ENCODE results near the gene RGPD5.
"Not testable (repeated sequence)": the region's sequence is repeated elsewhere in the genome, so short reads cannot be mapped to it uniquely, and the experiment has no call there.

Gene RGPD5

DNA sequence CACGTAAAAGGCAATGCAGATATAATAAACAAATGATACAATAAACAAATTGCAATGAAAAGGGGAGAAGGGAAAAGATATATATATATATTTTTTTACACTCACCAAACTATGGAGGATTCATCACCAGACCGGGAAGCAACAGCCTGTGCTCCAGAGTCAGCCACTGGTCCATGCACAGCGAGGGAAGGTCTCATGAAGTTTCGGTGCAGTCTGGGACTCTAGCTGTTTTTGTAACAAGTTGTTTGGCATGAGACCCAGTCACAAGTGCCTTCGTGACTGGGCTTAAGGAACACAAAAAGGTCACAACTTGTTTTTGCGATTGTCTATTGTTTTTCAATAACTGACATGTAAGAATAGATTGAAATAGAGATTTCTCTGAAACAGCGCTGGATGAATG is 99.6 kb downstream of the RGPD5 start:
- DNase-seq (ENCODE audit: low read depth), result not testable (repeated sequence)

DNA sequence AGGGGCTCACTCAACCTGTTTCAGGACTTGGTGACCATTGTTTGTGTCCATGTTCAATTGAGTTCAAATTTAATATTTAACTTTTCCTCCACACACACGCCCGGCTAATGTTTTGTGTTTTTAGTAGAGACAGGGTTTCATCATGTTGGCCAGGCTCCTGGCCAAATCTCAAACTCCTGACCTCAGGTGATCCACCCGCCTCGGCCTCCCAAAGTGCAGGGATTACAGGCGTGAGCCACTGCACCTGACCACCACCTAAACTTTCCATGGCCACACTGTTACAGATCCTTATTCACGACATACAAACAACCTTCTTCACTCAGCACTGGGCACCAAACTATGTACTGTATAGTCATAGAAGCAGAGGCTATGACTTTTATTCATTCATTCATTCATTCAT is 100.0 kb downstream of the RGPD5 start:
- DNase-seq (ENCODE audit: low read depth), result not testable (repeated sequence)

DNA sequence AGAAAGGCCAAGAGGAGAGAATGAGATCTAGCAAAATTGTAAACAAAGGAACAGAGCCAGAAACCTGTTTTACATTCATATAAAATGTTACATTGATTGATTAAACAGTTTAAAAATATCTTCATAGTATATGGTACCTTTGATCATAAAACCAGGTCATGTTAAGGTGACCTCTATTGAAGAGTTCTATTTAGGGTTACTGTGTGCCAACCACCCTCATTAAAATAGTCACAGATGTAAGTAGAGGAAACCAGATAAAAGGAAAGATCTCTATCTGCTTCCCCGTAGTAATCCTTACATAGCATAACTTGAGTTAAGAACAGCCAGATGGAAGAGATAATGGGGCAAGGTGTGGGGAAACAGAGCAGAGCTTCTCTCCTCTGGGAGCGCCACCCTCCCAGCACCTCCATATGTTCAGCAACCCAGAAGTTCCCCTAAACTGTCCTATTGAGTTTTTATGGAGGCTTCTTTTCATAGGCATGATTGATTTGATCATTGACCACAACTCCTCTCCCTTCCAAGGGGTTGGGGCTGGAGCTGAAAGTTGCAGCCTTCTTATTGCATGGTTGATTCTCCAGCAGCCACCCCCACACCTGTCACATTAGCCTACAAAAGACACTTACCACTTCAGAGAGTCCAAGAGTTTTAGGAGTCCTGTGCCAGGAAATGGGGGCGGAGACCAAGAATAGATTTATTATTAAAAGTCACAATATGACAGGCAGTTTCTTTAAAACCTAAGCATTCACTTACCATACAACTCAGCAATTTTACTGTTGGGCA is 101.2 kb downstream of the RGPD5 start:
- DNase-seq (ENCODE audit: low read depth), result not testable (repeated sequence)

DNA sequence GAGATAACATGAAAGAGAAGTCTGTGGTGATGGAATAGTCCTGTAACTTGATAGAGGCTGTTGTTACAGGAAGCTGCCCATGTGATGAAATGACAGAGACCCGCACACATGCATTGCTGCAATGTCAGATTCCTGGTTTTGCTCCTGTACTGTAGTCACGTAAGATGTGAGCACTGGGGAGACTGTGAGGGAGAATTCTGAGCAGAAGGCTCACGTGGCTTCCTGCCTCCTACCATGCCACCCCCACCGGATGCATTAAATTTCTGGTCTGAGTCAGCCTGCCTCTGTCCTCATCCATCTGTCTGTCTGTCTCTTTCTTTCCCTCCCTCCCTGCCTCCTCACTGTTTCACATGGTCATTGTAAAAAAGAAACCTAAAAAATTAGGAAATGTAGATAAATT is 102.1 kb downstream of the RGPD5 start:
- not testable (repeated sequence) for DNase-seq (ENCODE audit: low read depth)

DNA sequence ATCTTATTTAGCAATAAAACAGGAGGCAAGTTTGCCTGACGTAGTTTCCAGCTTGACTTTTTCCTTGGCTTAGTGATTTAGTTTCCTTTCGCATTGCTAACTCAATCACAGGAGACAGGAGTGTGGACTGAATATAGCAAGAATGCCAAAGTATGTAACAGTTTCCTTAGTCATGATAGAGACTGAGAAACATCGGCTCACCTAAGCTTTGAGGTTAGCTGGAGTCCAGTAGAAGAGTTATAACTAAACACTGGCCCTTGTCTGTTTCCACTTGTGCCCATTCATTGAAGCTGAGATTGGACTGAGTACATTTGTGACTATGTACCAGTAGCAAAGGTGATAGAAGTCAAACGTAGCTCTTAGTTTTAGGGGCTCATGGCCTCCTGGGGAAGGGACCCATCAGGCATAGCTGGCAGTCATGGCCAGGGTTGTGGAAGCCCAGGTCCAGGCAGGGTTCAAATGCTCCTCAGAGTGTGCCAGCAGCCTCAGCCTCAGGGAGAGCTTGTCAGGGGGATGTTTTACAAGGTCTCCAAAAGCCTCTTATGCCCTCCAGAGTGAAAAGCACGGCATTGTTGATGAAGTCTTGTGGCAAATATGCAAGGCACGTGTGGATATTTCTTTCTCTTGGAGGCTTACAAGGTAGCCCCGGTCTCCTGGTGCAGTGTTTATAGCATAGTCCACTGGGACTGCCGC is 103.8 kb downstream of the RGPD5 start:
- DNase-seq (ENCODE audit: low read depth), result not testable (repeated sequence)

DNA sequence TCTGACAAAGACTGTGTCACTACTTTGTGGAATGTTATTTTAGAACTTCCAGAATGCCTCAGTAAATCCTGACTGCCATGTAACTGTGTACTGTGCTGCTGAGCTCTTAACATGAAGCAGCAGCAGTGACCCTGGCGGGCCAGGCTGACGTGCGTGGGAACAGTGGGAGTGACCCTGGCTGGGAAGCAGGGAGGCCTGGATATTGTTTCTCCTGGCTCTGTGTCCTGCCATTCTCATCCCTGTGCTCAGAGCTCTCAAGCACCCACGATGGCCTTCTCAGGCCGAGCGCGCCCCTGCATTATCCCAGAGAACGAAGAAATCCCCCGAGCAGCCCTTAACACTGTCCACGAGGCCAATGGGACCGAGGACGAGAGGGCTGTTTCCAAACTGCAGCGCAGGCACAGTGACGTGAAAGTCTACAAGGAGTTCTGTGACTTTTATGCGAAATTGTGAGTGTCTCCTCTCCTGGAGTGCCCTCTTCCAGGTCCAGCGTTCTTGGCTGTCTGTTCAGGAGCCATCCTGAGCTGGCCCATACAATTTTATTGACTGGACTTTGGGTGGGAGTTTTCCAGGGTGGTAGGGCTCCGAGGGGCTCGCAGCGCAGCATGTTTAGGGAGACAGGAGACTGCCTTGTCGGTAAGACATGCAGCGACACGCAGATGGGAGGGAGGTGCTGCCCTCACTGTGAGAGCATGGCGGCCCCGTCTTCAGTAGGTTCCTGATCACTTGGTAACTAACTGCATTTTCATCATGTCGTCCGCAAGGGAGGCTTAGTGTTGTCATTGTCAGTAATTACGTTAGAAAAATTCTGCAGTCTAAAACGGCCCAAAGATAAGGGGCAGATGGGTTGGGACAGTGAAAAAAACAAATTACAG is 104.6 kb downstream of the RGPD5 start, which contains the start of gene LIMS3:
TSS of gene LIMS3 (plus strand) at position 227 of the 875 bp plus-strand sequence. CDS start at position 268, 41 bp downstream.
- DNase-seq (ENCODE audit: low read depth), result not testable (repeated sequence)

DNA sequence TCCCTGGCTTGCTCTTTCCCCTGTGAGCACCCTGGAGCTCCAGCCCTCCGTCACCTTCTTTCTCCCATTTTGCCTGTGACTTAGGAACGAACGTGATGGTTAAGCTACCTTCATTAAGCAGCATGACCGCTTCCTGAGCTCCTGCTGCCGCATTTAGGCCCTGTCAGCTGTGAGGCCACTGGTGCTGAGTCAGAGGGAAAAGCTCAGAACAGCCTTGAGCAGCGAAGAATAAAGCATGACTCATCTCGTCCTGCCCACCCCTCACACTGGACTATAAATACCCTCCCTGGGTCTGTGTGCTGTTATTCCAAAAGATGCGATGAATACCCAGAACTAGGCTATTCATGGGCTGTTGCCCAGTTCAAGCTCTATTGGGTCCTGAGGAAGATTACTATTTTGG is 111.7 kb downstream of the RGPD5 start:
- not testable (repeated sequence) for DNase-seq (ENCODE audit: low read depth)
